Neural cell (in vitro differentiated cells): ENCODE results near the gene TBC1D32. TPM values are rescaled to one million over a fixed set of nuclear protein-coding genes. Genes with fewer than 3 reads are reported as not detected.

Experiments used
- H2AFZ ChIP-seq: fragments of 200-600, 300-800 bp; sonication (generic), shearing (Covaris generic); 2 replicates; pipeline ENCODE4 v1.6.0; 2014; ENCODE audit warnings: low read depth, mild to moderate bottlenecking, antibody characterized with exemption, low read length, moderate library complexity
- H3F3A ChIP-seq: fragments of 200-600 bp; shearing (Covaris generic); 2 replicates; pipeline ENCODE4 v1.6.1; 2016; ENCODE audit warnings: mild to moderate bottlenecking, moderate library complexity, mixed read lengths, antibody characterized with exemption, low read length; ENCODE audit not compliant: insufficient read depth, poor library complexity, severe bottlenecking
- H3K27ac ChIP-seq: fragments of 200-600, 300-800 bp; sonication (generic), shearing (Covaris generic); 2 replicates; pipeline ENCODE4 v1.5.1; 2014; ENCODE audit warnings: mild to moderate bottlenecking, low read length, moderate library complexity
- H3K27me3 ChIP-seq: fragments of 300-800, 200-600 bp; sonication (generic), shearing (Covaris generic); 2 replicates; pipeline ENCODE4 v1.6.0; 2014; ENCODE audit warnings: mild to moderate bottlenecking, low read depth, low read length, moderate library complexity; ENCODE audit not compliant: insufficient read depth
- H3K36me3 ChIP-seq: fragments of 300-800, 200-600 bp; sonication (generic), shearing (Covaris generic); 2 replicates; pipeline ENCODE4 v1.5.1; 2014; ENCODE audit warnings: mild to moderate bottlenecking, antibody characterized with exemption, low read length, moderate library complexity; ENCODE audit not compliant: insufficient read depth
- H3K4me2 ChIP-seq: fragments of 300-800, 200-600 bp; sonication (generic), shearing (Covaris generic); 2 replicates; pipeline ENCODE4 v1.6.0; 2014; ENCODE audit warnings: mild to moderate bottlenecking, low read length
- H3K4me3 ChIP-seq: fragments of 300-800, 200-600 bp; sonication (generic), shearing (Covaris generic); 2 replicates; pipeline ENCODE4 v1.5.1; 2014; ENCODE audit warnings: mild to moderate bottlenecking, low read length, moderate library complexity
- H3K79me2 ChIP-seq: fragments of 200-600 bp; shearing (Covaris generic); replicated peaks from 2 replicates; pipeline ENCODE4 v1.6.0; 2014; ENCODE audit warnings: mild to moderate bottlenecking, low read length, moderate library complexity; ENCODE audit not compliant: insufficient read depth
- H3K9ac ChIP-seq: fragments of 300-800, 200-600 bp; sonication (generic), shearing (Covaris generic); 2 replicates; pipeline ENCODE4 v1.6.1; 2016; ENCODE audit warnings: mild to moderate bottlenecking, low read length, mixed read lengths
- H3K9me2 ChIP-seq: fragments of 200-600 bp; shearing (Covaris generic); 2 replicates; pipeline ENCODE4 v1.6.1; 2016; ENCODE audit warnings: mild to moderate bottlenecking, low read length, mixed read lengths; ENCODE audit not compliant: insufficient read depth
- H3K9me3 ChIP-seq: fragments of 200-600, 300-800 bp; sonication (generic), shearing (Covaris generic); 2 replicates; pipeline ENCODE4 v1.6.1; 2016; ENCODE audit warnings: mild to moderate bottlenecking, mixed run types, low read length, moderate library complexity, mixed read lengths
- H4K20me1 ChIP-seq: fragments of 200-600 bp; shearing (Covaris generic); 2 replicates; pipeline ENCODE4 v1.6.1; 2016; ENCODE audit warnings: mild to moderate bottlenecking, mixed run types; ENCODE audit not compliant: insufficient read depth
- CTCF ChIP-seq: fragments of 450-650 bp; IDR thresholded peaks from 2 replicates; pipeline ENCODE4 v1.5.1; 2014; ENCODE audit warnings: antibody characterized with exemption, mild to moderate bottlenecking, moderate library complexity; ENCODE audit not compliant: poor library complexity, severe bottlenecking
- EP300 ChIP-seq: fragments of 450-650 bp; conservative IDR thresholded peaks from 2 replicates; pipeline ENCODE4 v1.6.1; 2014; ENCODE audit warnings: antibody characterized with exemption, mild to moderate bottlenecking, moderate library complexity; ENCODE audit not compliant: poor library complexity, severe bottlenecking
- EZH2 ChIP-seq: fragments of 200-600, 300-800 bp; shearing (Covaris generic), sonication (generic); IDR thresholded peaks from 2 replicates; pipeline ENCODE4 v1.6.1; 2014; ENCODE audit warnings: antibody characterized with exemption, low read length, borderline replicate concordance, mild to moderate bottlenecking; ENCODE audit not compliant: insufficient read depth, poor library complexity, severe bottlenecking
- MXI1 ChIP-seq: fragments of 450-650 bp; conservative IDR thresholded peaks from 2 replicates; pipeline ENCODE4 v1.6.1; 2014; ENCODE audit warnings: antibody characterized with exemption, mild to moderate bottlenecking; ENCODE audit not compliant: poor library complexity, severe bottlenecking
- POLR2AphosphoS5 ChIP-seq: IDR thresholded peaks from 2 replicates; pipeline ENCODE4 v1.6.1; 2012
- RAD21 ChIP-seq: fragments of 450-650 bp; conservative IDR thresholded peaks from 2 replicates; pipeline ENCODE4 v1.6.1; 2014; ENCODE audit warnings: antibody characterized with exemption, mild to moderate bottlenecking, moderate library complexity
- SMC3 ChIP-seq: fragments of 450-650 bp; conservative IDR thresholded peaks from 2 replicates; pipeline ENCODE4 v1.6.1; 2014; ENCODE audit warnings: antibody characterized with exemption, mild to moderate bottlenecking, moderate library complexity; ENCODE audit not compliant: poor library complexity
- TAF1 ChIP-seq: IDR thresholded peaks from 2 replicates; pipeline ENCODE4 v1.6.1; 2012; ENCODE audit warnings: low read depth
- polyA plus RNA-seq: library from polyadenylated mRNA; depleted of rRNA; stranded (reverse); fragments of >200 nt; gene quantifications from 2 replicates; pipeline ENCODE4 v1.2.3, GENCODE V29; 2014
- TF ChIP-seq, protein P1 (sequence below): IDR thresholded peaks from 2 replicates; pipeline ENCODE4 v1.6.1; 2012; ENCODE audit warnings: borderline replicate concordance

The TBC1D32 gene
- polyA plus RNA-seq, 1 donor from 2014 or later, result 33.2 TPM

DNA sequence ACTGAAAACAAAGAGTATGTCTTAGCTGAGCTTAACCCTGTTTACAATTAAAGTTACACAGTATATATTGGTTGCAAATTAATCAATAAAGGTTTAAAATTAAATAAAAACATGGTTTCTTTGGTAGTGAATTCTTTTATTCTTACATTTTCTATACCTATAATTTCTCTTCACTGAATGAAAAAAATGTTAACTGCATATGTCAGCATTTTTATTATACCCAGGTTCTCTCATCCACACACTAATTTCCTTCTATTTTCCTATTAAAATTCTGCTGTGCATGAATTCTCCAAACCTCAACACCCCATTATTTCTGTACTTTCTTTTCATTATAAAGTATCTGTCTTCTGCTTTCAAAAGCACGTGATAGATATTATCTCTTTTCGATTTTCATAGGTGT, 91.9 kb downstream of the TBC1D32 start:
- no peak overlapping the region for H2AFZ ChIP-seq
- TF ChIP-seq TAF1, result no peak
- TF ChIP-seq POLR2AphosphoS5, result no peak
- no peak for TF ChIP-seq RAD21
- no peak for TF ChIP-seq EP300
- no peak for TF ChIP-seq CTCF
- no peak for TF ChIP-seq SMC3
- no peak for TF ChIP-seq EZH2
- TF ChIP-seq, protein P1, sequence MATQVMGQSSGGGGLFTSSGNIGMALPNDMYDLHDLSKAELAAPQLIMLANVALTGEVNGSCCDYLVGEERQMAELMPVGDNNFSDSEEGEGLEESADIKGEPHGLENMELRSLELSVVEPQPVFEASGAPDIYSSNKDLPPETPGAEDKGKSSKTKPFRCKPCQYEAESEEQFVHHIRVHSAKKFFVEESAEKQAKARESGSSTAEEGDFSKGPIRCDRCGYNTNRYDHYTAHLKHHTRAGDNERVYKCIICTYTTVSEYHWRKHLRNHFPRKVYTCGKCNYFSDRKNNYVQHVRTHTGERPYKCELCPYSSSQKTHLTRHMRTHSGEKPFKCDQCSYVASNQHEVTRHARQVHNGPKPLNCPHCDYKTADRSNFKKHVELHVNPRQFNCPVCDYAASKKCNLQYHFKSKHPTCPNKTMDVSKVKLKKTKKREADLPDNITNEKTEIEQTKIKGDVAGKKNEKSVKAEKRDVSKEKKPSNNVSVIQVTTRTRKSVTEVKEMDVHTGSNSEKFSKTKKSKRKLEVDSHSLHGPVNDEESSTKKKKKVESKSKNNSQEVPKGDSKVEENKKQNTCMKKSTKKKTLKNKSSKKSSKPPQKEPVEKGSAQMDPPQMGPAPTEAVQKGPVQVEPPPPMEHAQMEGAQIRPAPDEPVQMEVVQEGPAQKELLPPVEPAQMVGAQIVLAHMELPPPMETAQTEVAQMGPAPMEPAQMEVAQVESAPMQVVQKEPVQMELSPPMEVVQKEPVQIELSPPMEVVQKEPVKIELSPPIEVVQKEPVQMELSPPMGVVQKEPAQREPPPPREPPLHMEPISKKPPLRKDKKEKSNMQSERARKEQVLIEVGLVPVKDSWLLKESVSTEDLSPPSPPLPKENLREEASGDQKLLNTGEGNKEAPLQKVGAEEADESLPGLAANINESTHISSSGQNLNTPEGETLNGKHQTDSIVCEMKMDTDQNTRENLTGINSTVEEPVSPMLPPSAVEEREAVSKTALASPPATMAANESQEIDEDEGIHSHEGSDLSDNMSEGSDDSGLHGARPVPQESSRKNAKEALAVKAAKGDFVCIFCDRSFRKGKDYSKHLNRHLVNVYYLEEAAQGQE, result no peak
- no peak for TF ChIP-seq MXI1
- H3K9me2 ChIP-seq, result no peaks in the 10 kb centered on the region
- no peaks in the 10 kb centered on the region for H3K27me3 ChIP-seq
- H3K9me3 ChIP-seq, result no peaks in the 10 kb centered on the region
- H3K36me3 ChIP-seq, result no peaks in the 10 kb centered on the region
- no peak overlapping the region for H3K4me2 ChIP-seq
- no peaks in the 10 kb centered on the region for H3K79me2 ChIP-seq
- no peak overlapping the region for H3K4me3 ChIP-seq
- no peak overlapping the region for H3K9ac ChIP-seq
- no peak overlapping the region for H3K27ac ChIP-seq
- H4K20me1 ChIP-seq, result no peaks in the 10 kb centered on the region
- H3F3A ChIP-seq, result no peaks in the 10 kb centered on the region

- TF ChIP-seq RAD21, result no peak
- no peak for TF ChIP-seq CTCF
- TF ChIP-seq, protein P1, result no peak
- TF ChIP-seq EP300, result no peak
- no peak for TF ChIP-seq MXI1
- no peak for TF ChIP-seq EZH2
- H3K36me3 ChIP-seq, result no peaks in the 10 kb centered on the region
- H3K27ac ChIP-seq, result no peak overlapping the region
- H3K9me3 ChIP-seq, result no peaks in the 10 kb centered on the region
- H3K9ac ChIP-seq, result no peak overlapping the region
- no peak overlapping the region for H2AFZ ChIP-seq
- H3F3A ChIP-seq, result no peaks in the 10 kb centered on the region
- H3K4me2 ChIP-seq, result no peak overlapping the region
- no peaks in the 10 kb centered on the region for H3K9me2 ChIP-seq
- H3K27me3 ChIP-seq, result no peaks in the 10 kb centered on the region
- no peaks in the 10 kb centered on the region for H4K20me1 ChIP-seq
- H3K4me3 ChIP-seq, result no peak overlapping the region
- no peaks in the 10 kb centered on the region for H3K79me2 ChIP-seq
These were observed 96.4 kb downstream of the TBC1D32 start for GRCh38 chr6:121237859-121238258.
